Endothelial cell of hepatic sinusoid (primary cell): ENCODE data around the gene TMBIM4.
"Not testable (repeated sequence)": the region's sequence is repeated elsewhere in the genome, so short reads cannot be mapped to it uniquely, and the experiment has no call there.

ENCODE experiments used
- in situ Hi-C: cut with HindIII; loops from 2 replicates; pipeline ENCODE4 v1.10.0; 2017; ENCODE audit warnings: low sequenced_read_pairs

TMBIM4 gene, protein sequence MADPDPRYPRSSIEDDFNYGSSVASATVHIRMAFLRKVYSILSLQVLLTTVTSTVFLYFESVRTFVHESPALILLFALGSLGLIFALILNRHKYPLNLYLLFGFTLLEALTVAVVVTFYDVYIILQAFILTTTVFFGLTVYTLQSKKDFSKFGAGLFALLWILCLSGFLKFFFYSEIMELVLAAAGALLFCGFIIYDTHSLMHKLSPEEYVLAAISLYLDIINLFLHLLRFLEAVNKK

DNA sequence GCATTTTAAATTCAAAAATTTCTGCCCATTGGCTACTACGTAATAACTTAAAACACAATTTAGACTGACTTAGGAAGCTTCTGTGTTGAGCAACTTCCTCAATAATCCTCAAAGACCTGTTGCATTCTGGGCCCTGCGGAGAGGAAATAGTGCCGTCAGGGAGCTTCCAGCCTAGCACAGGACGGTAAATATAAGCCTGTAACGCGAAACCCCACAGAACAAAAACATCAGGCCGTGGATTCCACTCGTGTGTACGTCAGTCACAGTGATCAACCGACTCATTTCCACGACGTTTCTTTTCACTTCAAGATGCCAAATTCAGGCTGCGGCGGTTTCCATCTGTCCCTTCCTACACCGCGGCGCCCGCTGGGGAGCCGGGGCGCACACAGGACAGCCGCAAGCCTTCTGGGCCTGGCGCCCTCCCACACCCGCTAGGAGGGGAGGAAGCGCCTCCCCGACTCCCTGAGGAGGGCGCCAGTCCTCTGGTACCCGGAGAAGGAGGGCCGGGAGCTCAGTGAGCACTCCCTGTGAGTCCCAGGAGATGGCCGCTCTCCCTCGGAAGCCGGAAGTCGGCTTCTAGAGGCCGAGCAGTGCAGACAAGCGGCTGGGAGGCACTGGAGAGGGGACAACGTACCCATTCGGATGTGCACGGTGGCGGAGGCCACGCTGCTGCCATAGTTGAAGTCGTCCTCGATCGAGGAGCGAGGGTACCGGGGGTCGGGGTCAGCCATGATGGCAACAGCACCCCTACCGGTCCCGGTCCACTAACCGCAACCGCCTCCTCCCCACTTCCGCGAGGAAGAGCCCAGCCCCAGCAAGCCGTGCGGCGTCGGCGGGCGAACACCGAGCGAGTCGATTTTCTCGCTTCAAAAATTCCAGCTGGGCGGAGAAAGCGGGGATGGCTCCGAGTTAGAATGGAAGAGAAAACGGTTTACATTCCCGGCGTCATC lies at the start of gene TMBIM4:
Gene TMBIM4 (minus strand): TSS at position 776 of the 950 bp plus-strand sequence. CDS start 45 bp downstream, at position 731.
- in situ Hi-C loops: no loop called here

DNA sequence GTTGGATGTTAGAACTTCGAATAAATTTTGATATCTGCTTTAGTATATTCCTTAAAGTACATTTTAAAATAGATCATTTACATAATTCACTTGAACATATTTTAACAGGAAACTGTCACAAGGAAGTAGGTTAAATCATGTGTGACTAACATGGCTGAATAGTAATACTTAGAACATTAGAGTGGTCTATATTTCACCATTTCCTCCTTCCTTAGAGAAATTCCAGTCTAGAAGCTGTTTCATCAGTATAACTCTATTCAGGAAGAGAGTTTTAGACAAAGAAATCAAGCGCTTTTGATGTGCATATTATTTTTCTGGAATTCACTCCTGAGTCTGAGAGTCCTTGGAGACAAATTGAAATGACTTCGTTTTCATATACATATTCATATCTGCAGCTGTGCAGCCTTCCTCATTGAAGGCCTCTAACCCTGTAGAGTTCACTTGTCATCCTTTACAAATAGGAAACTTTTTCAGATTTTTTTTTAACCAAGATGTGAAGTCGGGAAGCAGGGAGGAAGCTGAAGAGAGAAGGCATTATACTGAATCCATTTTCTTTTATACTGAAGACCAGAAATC lies 47.6 kb upstream of the TMBIM4 start:
- in situ Hi-C loops: no loop called here

DNA sequence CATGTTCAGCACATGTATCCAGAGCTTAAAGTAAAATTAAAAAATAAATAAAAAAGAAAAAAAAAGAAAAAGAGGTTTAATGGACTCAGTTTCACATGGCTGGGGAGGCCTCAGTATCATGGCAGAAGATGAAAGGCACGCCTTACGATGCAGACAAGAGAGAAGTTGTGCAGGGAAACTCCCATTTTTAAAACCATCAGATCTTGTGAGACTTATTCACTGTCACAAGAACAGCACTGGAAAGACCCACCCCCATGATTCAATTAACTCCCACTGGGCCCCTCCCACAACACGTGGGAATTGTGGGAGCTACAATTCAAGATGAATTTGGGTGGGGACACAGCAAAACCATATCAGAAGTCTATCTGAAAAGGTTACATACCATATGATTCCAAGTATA lies 43.2 kb upstream of the TMBIM4 start:
- in situ Hi-C loops: not testable (repeated sequence)

DNA sequence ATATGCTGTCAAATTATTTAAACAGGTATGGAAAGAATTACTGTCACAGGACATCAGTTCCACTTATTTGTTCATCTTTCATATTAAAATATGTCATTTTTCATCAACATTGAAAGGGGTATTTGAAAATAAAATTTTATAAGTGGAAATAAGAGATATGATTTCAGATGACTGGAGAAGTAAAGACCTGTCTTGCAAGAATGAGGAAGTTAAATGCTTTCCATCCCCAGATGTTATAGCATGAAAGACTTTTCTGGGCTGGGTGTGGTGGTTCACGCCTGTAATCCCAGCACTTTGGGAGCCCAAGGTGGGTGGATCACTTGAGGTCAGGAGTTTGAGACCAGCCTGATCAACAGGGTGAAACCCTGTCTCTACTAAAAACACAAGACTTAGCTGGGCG lies 41.8 kb upstream of the TMBIM4 start:
- in situ Hi-C loops: not testable (repeated sequence)

DNA sequence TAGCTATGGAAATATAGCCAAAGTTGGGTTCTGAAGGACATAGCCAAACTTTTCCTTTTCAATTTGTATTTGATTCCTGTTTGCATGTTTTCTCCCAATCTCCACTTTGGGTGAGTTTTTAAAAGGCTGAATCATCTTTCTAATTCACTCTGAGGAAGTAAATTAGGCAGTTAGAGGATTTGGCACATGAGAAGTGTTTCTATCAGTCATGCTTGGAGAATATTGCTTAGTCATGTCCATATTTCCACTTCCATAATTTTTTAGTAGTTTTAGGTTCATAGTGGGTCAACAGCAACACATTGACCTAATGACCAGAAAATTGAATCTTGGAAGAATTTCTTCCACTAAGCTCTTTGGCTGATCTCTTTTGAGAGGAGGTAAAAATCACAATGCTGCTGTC lies 41.0 kb upstream of the TMBIM4 start:
- in situ Hi-C loops: no loop called here

DNA sequence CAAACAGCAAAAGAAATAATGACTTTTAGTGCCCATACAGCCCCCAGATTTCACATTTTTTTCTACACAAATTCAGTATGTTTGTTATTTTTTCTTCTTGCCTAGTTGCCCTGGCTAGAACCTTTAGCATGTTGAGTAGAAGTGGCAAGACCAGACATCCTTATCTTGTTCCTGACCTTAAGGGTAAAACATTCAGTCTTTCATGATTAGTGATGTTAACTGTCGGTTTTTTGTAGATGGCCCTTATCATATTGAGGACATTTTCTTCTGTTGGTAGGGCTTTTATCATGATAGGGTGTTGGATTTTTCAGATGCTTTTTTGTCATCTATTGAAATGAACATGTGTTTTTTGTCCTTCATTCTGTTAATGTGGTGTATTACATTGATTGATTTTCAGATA lies 36.3 kb upstream of the TMBIM4 start:
- in situ Hi-C loops: no loop called here

DNA sequence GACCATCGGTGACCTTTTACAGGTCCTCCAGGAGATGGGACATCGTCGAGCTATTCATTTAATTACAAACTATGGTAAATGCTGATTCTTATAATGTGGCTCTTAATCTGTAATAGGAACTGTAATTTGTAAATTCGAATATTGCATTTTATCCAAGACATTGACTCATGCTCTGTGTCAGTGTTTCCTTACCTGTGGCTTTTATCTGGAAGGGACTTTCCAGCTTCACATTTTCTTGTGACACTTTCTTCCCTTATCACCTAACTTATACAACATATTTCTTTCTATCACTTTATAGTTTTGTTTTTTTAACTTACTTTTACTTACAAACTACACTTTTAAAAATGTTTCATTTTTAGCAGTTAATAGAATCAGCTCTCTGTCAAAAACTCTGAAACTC lies 34.0 kb upstream of the TMBIM4 start:
- in situ Hi-C loops: no loop called here

DNA sequence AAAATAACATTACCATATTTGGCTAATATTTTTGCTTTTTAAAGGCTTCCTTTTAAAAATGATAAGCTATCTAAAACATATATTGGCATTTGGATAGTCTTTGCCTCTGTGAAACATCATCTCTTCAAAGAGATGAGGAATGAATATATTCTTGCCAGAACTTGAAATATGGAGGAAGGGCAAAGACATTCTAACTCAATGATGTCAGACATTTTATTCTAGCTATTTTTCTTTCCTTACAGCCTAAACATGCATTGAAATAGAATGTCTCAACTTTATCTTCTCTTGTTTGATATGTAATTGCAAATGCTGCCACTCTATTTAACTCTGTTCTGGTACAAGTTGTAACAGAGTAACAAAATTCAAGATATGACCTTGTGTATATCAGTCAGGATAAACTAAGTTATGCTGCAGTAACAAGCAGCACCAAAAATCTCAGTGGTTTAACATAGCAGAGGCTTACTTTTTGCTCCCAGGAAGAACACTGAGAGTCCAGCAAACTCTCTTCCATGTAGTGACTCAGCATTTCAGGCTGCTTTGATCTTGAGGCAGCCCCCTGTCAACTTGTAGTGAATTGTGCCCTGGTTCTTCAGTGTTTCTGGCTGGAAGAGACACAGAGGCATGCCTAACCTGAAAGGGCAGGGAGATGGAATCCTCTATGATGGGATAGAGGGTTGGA lies 30.2 kb upstream of the TMBIM4 start:
- in situ Hi-C loops: no loop called here

DNA sequence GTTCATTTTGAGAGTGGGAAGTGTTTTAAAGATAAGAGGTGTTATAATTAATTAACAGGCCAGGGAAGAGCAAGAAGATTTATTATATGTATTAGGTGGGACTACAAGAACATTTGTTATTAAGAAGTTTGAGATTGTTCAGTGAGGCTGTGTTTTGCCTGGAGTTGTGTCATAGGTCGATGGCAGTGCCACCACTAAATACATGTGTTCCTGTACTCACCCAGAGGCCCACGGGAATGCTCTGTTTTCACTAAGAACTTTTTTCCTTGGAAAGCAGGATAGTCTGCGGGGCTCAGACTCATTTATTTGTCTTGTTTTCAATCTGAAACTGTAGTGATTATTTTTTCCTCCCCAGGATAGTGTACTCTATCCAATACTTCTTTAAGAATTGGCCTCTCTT lies 29.3 kb upstream of the TMBIM4 start:
- in situ Hi-C loops: no loop called here

DNA sequence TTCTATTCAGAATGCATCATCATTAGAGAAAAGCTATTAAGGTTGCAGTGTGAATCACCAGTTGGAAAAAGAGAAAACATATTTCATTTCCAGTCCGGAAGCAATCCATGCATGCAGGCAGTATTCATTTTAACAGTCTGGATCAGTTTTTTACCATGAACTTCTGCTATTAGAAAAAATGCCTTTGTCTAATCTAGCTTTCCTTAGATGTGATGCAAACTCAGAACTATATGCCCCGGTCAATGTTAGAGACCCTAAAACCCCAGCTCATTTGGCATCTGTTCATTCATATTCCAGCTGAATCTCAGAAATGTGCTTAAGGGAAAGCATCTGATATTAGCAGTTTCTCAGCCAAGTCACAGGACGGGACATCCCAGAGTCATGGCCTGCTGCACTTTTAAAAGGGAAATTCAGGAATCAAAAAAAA lies 27.7 kb upstream of the TMBIM4 start:
- in situ Hi-C loops: no loop called here

DNA sequence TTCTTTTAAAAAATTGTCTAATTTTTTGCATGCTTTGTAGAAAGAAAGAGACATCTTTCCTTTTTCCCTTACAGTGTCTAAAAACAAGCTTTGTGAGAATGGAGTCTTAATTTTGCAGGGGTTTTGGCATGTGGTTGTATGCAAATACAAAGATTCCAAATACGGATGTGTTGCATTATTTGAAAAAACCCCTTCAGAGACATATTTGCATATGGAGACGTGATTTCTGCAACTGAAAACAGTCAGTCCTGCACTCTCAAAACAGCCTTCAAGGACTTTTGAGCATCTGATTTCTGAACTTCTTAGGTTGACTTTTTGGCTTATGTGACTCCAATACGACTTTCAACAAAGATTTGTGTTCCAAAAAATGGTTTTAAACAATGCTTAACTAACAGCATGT lies 27.0 kb upstream of the TMBIM4 start:
- in situ Hi-C loops: no loop called here

DNA sequence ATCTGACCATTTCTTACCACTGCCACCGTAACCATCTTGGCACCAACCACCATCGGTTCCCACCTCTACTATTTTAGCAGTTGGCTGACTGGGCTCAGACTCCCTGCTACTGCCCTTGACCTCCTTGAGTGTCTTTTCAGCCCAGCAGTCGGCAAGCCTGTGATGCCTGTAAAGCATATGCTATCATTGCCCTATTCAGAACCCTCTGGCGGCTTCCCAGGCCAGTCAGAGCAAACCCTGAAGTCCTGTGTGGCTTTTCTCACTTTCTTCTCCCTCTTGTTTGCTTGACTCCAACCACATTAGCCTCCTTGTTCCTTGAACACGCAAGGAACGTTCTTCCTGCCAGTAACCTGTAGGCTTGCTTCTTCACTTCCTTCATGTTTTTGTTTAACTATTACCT lies 25.4 kb upstream of the TMBIM4 start:
- in situ Hi-C loops: no loop called here

DNA sequence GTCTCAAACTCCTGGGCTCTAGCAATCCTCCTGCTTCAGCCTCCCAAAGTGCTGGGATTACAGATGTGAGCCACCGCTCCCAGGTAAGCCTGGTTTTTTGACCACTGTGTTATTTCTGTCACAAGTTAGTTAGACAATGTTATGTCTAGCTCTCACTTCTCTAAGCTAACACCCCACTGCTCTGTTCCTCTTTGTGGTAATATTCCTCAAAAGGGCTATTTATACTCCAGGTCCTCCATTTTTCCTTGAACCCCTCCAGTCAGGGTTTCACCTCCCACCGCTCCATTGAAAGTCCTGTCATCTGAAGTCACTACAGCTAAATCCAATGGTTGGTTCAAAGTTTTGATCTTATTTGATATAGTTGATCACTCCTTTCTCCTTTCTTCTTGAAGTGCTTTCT lies 24.3 kb upstream of the TMBIM4 start:
- in situ Hi-C loops: no loop called here

DNA sequence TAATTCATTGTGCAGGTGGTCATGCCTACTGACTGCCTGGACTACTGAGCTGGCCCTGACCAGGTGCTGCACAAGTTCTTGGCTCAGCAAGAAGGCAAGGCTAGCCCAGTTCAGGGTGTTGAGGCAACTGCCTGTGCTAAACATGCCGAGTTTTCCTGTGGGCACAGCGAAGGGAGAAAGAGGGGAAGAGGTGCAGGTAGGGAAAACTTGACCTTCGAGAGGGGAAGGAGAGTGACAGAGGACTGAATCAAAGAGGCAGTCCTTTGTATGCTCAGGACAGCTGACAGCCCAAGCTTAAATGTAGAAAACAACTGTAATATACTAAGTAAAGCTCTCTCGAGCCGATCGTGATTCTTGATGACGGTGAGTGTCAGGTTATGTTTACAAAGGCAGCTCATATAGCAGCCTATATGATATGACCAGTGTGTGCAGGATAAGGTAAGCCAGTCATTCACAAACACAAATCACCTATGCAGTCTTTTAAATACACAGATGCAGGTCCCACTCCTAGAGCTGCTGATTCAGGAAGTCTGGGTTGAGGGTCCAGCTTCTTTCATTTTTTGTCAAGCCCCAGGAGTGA lies 21.8 kb upstream of the TMBIM4 start:
- in situ Hi-C loops: no loop called here

DNA sequence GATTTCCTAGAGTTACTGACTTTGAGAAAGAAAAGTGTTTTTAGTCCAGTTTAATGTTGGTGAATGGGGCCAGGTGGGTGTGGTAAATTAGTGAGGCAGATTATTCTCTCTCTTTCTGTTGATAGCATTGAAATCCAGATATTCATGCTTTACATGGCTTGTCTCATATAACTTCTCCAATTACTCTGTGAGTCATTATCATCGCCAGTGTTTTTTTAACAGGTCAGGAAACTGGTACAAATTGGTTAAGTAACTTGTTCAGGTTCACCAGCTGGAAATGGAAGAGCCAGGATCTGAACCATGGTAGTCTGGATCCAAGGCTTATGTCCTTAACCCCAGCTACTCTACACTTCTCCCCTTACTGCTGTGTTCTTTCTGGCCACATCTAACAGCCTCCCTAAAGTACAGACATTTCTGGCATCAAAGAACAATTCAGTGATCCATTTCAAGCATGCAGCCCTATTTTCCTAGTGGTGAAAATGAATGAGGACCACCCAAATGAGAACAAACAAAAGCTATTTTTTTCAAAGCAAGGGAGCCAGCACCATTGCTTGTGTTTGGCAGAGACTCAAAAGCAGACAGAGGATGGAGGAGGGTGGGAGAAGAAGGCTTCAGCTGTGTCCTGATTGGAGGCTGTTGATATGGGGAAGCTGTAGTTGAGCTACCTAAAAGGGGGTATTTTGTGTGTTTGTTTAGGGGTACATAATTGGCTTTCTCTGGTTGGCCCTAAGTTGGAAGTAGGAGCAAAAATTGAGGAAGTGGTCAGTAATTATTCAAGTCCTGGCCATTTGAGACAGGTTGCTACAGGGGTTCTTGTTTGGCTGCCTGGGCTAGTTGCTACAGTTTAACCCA lies 20.9 kb upstream of the TMBIM4 start:
- in situ Hi-C loops: no loop called here

DNA sequence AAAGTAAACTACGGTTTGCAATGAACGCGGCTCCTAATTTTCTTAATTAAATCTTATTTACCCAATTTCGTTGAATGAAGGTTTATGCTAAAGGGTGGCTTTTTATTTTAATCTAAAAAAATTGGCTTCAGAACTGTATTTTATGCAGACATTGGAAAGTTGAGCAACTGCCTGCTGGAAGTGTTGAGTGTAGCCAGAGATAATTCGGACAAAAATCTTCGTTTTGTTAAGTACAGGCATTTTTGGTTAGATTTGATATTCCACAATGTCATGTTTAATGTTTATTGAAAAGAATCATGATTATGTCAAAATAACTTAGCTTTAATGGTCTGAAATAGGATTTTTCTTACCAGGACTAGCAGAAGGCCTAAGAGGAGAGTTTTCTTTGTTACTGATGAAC lies 20.1 kb upstream of the TMBIM4 start:
- in situ Hi-C loops: no loop called here

DNA sequence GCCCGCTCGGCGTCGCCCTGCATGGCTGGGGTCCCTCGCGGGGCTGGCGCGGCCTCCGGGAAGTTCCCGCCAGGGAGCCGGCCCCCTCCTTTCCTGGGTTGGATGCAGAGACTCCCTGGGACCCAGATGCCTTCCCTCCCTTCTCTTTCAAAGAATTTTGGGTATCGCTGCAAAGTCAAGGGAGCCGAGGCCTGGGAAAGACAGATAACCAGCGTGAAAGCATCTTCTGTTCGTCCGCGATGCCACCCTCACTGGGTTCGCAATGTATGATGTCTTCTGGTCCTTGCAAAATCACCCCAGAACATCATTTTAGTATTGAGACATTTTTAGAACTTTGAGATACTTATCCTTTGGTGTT lies 19.7 kb upstream of the TMBIM4 start:
- in situ Hi-C loops: no loop called here

DNA sequence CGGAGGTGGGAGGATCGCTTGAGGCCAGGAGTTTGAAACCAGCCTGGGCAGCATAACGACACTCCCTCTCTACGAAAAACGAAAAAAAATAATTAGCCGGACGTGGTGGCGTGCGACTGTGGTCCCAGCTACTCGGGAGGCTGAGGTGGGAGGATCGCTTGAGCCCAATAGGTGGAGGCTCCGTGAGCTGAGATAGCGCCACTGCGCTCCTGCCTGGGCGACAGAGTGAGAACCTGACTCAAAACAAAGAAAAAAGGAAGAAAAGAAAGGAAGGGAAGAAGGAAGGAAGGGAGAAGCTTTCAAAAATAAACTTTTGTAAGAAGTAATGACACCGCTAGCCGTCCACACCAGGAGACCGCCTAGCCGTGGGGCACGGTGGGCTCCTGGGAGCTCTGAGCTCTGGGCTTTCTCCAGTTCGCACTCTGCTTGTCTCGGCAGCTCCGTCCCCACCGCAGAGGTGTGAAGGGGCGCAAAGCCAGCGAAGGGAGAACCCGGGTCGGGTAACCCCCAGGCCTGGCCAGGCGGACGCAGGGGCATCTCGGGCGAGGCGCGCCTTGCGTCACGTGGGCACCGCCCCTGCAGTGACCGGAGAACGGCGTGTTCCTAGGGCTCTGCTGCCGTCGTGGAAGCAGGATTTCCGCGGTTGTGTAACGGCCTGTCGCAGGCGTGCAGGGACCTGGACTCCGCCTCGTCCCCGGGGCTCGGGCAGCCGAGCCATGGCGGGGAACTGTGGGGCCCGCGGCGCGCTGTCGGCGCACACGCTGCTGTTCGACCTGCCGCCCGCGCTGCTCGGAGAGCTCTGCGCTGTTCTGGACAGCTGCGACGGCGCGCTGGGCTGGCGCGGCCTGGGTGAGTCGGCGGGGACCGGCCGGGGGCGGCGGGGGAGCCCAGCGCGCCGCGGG lies 19.0 kb upstream of the TMBIM4 start, which contains the start of gene IRAK3:
Gene IRAK3 (plus strand): TSS at position 631 of the 902 bp plus-strand sequence. CDS start 86 bp downstream, at position 717.
- in situ Hi-C loops: no loop called here

DNA sequence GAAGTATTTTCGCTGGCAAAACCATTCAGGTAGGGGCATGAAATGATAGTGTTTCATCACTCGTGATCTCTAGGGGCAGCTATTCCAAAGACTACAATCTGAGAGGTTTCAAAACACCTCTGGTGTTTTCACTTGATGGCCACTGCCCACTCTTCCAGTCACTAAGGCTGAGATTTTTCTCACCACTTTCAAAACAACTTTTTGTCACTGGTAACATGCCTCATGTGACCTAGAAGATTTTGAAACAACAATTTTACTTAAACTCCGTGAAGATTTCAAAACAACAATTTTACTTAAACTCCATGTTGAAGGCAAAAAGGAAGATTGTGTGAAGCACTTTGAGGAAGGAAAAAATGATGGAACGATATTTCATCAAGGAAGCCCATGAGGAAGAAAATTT lies 18.0 kb upstream of the TMBIM4 start:
- in situ Hi-C loops: no loop called here
